Body of pancreas (tissue), 4 donors: ENCODE results near the gene CCDC154. TPM values are rescaled to one million over a fixed set of nuclear protein-coding genes. Genes with fewer than 3 reads are reported as not detected.

Experiments
- ATAC-seq: fragments of 150-250 bp; one replicate; pipeline ENCODE4 v1.9.1; 2016
- DNase-seq, 4 donors: peaks; one replicate each; pipeline ENCODE4 v3.0.0-alpha.2; 2019
- H3K27ac ChIP-seq, 4 donors: fragments of 200-600 bp; sonication (generic); 1 replicate in 3 of 4; 2 replicates in 1 of 4; pipeline versions ENCODE4 v1.5.1 to v1.6.1; 2016 to 2019; ENCODE audit warnings: mild to moderate bottlenecking in 1 of 4, mixed read lengths in 1 of 4, moderate library complexity in 1 of 4
- H3K27me3 ChIP-seq, 2 donors: fragments of 200-600 bp; sonication (generic); one replicate each; pipeline ENCODE4 v1.6.0; 2016; ENCODE audit warnings: mild to moderate bottlenecking in 1 of 2
- H3K36me3 ChIP-seq, 2 donors: fragments of 200-600 bp; sonication (generic); replicated peaks in 1 of 2; 2 replicates each; pipeline ENCODE4 v1.5.1; 2016; ENCODE audit warnings: low read depth in 2 of 2; ENCODE audit not compliant: insufficient read depth in 1 of 2
- H3K4me1 ChIP-seq: fragments of 200-600 bp; sonication (generic); one replicate; pipeline ENCODE4 v1.6.0; 2016
- H3K4me3 ChIP-seq, 2 donors: fragments of 200-600 bp; sonication (generic); 1 replicate in 1 of 2; 2 replicates in 1 of 2; pipeline ENCODE4 v1.5.1; 2016 to 2019
- H3K9me3 ChIP-seq, 3 donors: fragments of 200-600 bp; sonication (generic); 1 replicate in 2 of 3; 2 replicates in 1 of 3; pipeline ENCODE4 v1.5.1; 2016
- POLR2A ChIP-seq, 3 donors: fragments of 450-650 bp; IDR thresholded peaks; one replicate each; pipeline ENCODE4 v1.6.1; 2016; ENCODE audit warnings: antibody characterized with exemption in 3 of 3, mild to moderate bottlenecking in 2 of 3
- WGBS, 2 donors: methylation state at CpG; one replicate each; pipeline ENCODE4 v1.1.5; 2017; 5-methylcytosine and 5-hydroxymethylcytosine counted together
- intact Hi-C: fragments of 100-400 bp; cut with DNase I; formaldehyde crosslinking; loops from one replicate; pipeline ENCODE4 v1.15.1; 2023
- total RNA-seq, 2 donors: library from RNA; depleted of rRNA; stranded (reverse); fragments of >200 nt; gene quantifications; one replicate each; pipeline ENCODE4 v1.1.0, GENCODE V29; 2016
- TF ChIP-seq, protein P1 (sequence below), 7 experiments: fragments of 450-650 bp in 4 of 7; fragments of 200-600 bp in 3 of 7; sonication (generic) in 3 of 7; IDR thresholded peaks; one replicate each; pipeline ENCODE4 v1.5.1; 2016 to 2019; ENCODE audit warnings: antibody characterized with exemption in 7 of 7

The CCDC154 gene
- total RNA-seq, 2 donors from 2014 or later = 2.1 to 2.3 TPM

DNA sequence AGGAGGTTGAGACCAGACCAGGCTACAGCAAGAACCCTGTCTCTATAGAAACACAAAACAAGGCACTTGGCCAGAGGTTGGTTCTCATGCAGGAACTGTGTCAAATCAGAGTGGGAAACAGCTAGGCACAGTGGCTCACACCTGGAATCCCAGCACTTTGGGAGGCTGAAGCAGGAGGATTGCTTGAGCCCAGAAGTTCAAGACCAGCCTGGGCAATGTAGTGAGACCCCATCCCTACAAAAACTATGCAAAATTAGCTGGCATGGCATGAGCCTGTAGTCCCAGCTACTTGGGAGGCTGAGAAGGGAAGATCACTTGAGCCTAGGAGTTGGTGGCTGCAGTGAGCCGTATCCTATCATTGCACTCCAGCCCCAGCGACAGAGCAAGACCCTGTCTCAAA lies 31.5 kb downstream of the CCDC154 start:
- Histone ChIP-seq H3K36me3 (no peaks in the 10 kb centered on the region), H3K27me3 (no peaks in the 10 kb centered on the region), H3K4me1 (peaks cover 31% of the 10 kb centered on the region), H3K9me3 (no peaks in the 10 kb centered on the region), H3K27ac (no peak overlapping the region), H3K4me3 (no peak overlapping the region)
- 83 to 100% methylated on average over 1 to 2 of the region's 2 CpGs for WGBS, 2 donors
- TF ChIP-seq POLR2A (IDR thresholded peaks at IDR 0.05) = no peak
- DNase-seq = no peak
- no peak for ATAC-seq
- intact Hi-C loops = no loop called here

GRCh38 chr16:1408171-1408837 lies 36.1 kb downstream of the CCDC154 start:
- peak overlapping the region in 3 of 4 donors; percentile 54 to 57 (median 55) for H3K27ac ChIP-seq
- WGBS, 2 donors = 3 to 6% methylated on average over 6 to 42 of the region's 42 CpGs
- H3K9me3 ChIP-seq = no peaks in the 10 kb centered on the region
- no peaks in the 10 kb centered on the region for H3K36me3 ChIP-seq
- peak; percentile 94 for ATAC-seq
- peaks cover 22% of the 10 kb centered on the region for H3K4me1 ChIP-seq
- DNase-seq = peak; percentile 93 to 96 (median 94)
- TF ChIP-seq POLR2A (IDR thresholded peaks at IDR 0.05) = no peak
- TF ChIP-seq, protein P1, sequence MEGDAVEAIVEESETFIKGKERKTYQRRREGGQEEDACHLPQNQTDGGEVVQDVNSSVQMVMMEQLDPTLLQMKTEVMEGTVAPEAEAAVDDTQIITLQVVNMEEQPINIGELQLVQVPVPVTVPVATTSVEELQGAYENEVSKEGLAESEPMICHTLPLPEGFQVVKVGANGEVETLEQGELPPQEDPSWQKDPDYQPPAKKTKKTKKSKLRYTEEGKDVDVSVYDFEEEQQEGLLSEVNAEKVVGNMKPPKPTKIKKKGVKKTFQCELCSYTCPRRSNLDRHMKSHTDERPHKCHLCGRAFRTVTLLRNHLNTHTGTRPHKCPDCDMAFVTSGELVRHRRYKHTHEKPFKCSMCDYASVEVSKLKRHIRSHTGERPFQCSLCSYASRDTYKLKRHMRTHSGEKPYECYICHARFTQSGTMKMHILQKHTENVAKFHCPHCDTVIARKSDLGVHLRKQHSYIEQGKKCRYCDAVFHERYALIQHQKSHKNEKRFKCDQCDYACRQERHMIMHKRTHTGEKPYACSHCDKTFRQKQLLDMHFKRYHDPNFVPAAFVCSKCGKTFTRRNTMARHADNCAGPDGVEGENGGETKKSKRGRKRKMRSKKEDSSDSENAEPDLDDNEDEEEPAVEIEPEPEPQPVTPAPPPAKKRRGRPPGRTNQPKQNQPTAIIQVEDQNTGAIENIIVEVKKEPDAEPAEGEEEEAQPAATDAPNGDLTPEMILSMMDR (IDR thresholded peaks at IDR 0.05) = no peak
- H3K27me3 ChIP-seq = no peaks in the 10 kb centered on the region
- intact Hi-C loops = no loop called here
- peak overlapping the region in 1 of 2 donors; percentile 7 for H3K4me3 ChIP-seq

GRCh38 chr16:1407753-1408152 lies 36.6 kb downstream of the CCDC154 start:
- Histone ChIP-seq H3K4me1 (peaks cover 21% of the 10 kb centered on the region), H3K4me3 (no peak overlapping the region), H3K27ac (peak overlapping the region in 3 of 4 donors; percentile 54 to 57 (median 55)), H3K36me3 (no peaks in the 10 kb centered on the region), H3K27me3 (no peaks in the 10 kb centered on the region), H3K9me3 (no peaks in the 10 kb centered on the region)
- TF ChIP-seq, protein P1 (IDR thresholded peaks at IDR 0.05) = no peak
- TF ChIP-seq POLR2A (IDR thresholded peaks at IDR 0.05) = no peak
- intact Hi-C loops = no loop called here
- ATAC-seq (peak; percentile 34), DNase-seq (peak; percentile 24 to 53 (median 38))
- WGBS, 2 donors = 6 to 12% methylated on average over 10 of the region's 11 CpGs

DNA sequence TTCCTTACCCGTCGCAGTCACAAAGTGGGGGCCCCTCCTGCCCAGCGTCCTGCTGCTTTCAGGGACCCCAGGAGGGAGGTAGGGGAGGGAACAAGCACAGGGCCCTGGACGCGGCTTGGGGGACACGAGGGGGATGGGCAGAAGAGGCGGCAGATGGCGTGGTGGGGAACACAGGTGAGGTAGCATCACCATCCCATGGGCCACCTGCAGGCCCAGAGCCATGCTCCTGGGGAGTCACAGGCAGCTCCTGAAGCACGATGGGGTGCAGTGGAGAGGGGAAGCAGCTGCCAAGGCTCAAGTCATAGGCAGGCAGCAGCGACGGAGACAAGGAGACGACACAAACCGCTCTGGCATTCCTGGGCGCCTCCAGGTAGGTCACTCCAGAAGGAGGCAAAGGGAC lies 40.6 kb downstream of the CCDC154 start:
- intact Hi-C loops = no loop called here
- no peak overlapping the region for H3K27ac ChIP-seq
- ATAC-seq (no peak), DNase-seq (no peak)
- H3K4me3 ChIP-seq = no peak overlapping the region
- H3K4me1 ChIP-seq = peaks cover 17% of the 10 kb centered on the region
- H3K36me3 ChIP-seq = peaks cover 0 to 16% of the 10 kb centered on the region in 2 donors
- TF ChIP-seq, protein P1 (IDR thresholded peaks at IDR 0.05) = no peak
- TF ChIP-seq POLR2A (IDR thresholded peaks at IDR 0.05) = no peak
- H3K9me3 ChIP-seq = no peaks in the 10 kb centered on the region
- 73 to 89% methylated on average over 13 to 14 of the region's 14 CpGs for WGBS, 2 donors
- no peaks in the 10 kb centered on the region for H3K27me3 ChIP-seq

GRCh38 chr16:1403036-1403435 lies 41.3 kb downstream of the CCDC154 start:
- Histone ChIP-seq H3K9me3 (no peaks in the 10 kb centered on the region), H3K4me3 (no peak overlapping the region), H3K27me3 (no peaks in the 10 kb centered on the region), H3K36me3 (peaks cover 0 to 16% of the 10 kb centered on the region in 2 donors), H3K4me1 (peaks cover 10% of the 10 kb centered on the region), H3K27ac (no peak overlapping the region)
- ATAC-seq = no peak
- 88 to 93% methylated on average over 18 to 22 of the region's 22 CpGs for WGBS, 2 donors
- no peak for TF ChIP-seq POLR2A (IDR thresholded peaks at IDR 0.05)
- TF ChIP-seq, protein P1 (IDR thresholded peaks at IDR 0.05) = no peak
- intact Hi-C loops = no loop called here
- DNase-seq = no peak
